OCI-M1 (cell line): ENCODE measurements around the gene DLGAP1.
"Not testable (repeated sequence)": the region's sequence is repeated elsewhere in the genome, so short reads cannot be mapped to it uniquely, and the experiment has no call there.

ENCODE experiments used
- DNase-seq: peaks from one replicate; lab custom pipeline; 2025; lab: John Stamatoyannopoulos, UW

DLGAP1 gene

DNA sequence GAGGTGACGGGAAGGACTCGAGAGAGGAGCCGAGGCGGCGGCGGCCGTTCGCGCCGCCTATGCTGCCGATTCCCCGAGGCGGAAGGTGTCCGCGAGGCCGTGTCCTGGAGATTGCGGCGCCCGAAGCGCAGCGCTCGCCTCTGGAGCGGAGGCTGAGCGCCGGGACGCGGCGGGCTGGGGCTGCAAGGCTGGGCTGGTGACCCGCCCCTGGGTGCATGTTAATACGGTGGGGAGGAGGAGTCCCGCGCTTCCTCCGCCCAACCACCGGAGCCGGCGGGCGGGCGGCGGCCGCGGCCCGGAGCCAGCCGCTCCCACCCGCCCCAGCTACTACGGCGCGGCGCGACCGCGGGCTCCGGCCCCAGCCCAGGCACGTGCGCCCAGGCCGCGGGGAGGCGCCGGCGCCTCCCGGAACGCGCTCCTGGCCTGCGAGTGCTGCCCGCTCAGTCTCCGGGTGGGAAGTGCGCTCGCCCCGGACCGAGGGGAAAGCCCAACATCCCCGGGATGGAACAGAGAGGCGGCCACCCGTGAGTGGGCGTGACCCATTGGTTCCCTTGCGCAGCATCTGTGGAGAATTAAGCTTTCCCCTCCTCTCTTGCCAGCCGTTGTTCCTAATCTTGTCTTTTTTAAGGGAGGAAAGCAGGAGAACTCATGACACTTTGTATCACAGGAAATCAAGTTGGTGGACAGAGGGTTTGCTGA lies at the start of gene DLGAP1:
TSS of gene DLGAP1 (minus strand) at position 195 of the 699 bp plus-strand sequence.
- DNase-seq: no peak

DNA sequence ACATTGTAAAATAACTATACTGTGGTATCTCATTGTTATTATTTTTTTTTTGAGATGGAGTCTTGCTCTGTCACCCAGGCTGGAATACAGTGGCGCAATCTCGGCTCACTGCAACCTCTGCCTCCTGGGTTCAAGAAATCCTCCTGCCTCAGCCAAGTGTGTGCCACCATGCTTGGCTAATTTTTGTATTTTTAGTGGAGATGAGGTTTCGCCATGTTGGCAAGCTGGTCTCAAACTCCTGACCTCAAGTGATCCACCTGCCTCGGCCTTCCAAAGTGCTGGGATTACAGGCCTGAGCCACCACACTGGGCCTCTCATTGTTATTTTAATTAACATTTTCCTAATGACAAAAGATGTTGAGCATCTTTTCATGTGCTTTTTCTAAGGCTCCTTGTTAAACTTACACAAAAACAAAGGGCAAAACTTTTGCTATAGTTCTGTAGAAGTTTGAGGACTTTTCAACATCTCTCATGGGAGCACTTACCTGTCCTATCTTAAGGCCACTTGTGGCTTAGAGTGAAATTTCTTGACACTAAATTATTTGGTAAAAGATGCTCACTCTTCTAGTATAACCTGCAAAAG lies 39.7 kb upstream of the DLGAP1 start:
- not testable (repeated sequence) for DNase-seq

DNA sequence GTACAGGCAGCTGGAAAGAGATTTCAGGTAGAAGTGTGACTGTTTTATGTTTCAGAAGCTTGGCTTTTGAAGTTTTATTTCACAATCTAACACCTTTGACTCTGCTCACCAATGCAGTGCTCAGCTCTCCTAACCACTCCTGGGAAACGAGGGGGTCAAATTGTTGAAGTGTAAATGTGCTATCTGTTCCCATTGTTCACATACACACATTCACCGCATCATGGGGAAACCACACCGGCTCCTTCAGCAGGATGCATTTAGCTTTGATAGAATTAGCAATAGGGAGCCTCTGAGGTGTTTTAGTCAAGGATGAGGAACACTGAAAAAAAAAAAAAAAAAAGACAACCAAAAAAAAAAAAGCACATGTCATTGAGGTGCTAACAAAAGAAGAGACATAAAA lies 13.4 kb upstream of the DLGAP1 start:
- no peak for DNase-seq

DNA sequence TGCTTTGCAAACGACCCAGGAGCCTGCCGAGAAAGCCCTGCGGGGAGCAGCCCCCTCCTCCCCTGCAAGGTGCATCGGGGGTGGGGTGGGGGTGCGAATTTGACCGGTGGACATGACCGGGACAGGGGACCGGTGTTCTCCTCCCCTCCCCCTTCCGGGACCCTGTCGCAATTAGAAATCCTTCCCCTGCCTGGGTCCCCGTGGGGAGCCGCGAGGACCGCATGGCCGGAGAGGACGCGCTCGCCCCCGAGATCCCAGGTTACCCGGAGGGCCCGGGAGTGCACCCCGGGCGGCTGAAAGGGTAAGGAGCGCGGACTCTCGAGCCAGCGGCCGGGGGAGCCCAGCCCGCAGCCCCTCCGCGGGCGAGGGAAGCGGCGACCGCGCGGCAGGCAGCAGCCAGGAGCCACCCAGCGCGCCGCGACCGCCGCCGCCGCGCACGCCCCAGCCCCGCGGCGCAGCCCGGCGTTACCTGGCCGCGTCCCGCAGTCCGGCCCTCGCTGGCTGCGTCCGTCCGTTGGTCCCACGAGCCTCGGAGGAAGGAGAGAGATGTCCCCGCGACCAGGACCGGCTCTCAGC lies 482 bp downstream of the DLGAP1 start:
- DNase-seq: no peak

DNA sequence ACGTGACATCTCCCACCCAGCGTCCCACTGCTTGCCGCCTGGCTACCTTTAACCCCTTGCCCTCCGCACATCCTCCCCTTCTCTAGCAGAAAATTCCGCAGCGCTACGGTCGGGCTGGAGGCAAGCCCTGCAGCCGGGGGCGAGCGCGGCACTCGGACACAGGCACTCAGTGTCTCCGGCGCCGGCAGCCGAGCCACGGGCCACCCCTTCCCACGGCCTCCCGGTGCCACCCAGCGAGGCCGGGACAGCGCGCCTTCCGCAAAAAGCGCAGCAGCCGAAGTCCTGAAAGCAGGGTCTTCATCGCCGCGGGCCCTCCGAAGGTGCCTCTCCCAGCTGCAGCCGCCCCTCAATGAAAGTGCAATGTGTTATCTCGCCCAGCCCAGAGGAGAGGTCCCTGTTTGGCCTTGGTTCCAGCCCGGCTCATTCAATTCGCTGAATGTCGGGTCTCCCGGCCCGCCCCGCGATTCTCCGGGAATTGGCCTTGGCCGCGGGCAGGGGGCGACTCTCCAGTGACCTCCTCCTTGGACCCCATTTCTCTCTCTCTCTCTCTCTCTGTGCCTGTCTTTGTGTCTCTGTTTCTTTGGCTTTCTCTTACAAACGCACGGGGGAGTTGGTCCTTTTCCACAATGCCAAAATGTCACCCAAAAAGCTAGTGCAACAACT lies 1.1 kb downstream of the DLGAP1 start:
- no peak for DNase-seq

DNA sequence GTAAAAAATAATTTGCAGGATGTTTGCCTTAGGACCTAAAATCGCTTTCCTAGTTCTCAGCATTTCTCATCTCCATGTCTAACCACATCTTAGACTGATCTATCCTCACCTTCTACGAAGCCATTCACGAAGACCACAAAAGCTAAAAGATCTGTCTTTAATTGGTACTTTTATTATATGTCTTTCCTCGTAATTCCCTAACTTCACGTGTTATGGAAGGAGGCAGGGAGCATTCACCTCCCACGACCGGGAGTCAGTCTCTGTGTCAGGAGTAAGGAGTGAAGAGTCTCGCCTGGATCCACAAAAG lies 1.6 kb downstream of the DLGAP1 start:
- DNase-seq: no peak

DNA sequence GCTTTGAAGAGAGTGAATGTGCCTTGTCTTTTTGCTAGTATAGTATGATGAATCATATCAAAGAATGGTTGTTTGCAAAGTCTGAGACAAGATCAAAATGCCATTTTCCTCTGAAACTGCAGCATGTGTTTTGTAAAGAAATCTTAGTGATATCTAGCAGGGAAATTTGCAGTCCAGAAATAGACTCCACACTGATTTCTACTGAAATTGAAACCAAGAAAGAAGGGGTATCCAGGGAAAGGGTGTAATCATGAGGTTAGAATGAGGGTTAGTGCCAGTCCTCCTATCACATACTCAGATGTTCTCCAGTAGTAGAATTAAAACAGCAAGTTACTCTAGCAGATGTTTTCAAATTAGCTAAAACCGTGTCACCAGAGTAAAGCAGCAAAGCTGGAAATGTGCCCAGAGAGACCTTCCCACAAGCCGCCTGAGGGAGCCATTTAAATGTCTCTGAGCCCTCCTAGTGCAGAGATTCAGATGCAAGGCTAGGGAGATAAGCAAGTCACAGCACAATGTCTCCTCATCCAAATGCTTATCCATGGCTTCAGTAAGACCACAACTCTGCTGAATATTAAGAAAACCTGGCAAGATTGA lies 4.9 kb downstream of the DLGAP1 start:
- peak; percentile 30 for DNase-seq

DNA sequence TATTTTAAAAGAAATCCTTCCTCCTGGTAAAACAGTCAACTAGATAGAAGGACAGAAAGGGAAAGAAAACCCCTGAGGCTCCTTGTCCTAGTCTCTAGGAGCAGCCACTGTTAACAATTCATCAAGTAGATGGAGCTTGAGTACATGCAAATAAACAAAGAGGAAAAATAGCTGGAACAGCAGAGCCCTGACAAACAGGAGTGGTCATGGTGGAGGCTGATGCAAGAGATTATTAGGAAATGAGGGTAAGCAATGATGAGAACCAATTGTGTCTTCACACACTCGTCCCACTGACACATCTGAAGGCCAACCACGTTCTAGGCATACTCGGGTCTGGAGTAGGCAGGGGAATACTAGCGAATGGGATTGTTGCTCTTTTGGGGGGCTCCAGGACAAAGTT lies 9.2 kb downstream of the DLGAP1 start:
- DNase-seq: no peak

DNA sequence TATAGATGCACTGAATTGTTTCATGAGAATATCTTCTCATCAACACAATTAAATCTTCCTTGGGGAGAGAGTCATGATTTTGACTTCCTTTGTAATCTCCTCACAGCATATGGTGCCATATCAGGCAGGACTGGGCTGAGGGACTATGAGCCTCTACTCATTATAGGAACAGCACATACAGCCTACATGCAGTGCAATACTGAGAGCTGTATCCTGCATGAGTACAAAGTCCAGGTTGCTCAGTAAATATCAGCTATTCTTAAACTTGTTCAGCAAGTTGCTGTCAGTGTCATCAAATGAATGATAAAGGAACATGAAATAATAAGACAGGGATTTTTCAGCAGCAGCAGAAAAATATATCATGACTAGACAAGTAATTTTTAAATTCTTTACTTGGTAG lies 10.8 kb downstream of the DLGAP1 start:
- no peak for DNase-seq

DNA sequence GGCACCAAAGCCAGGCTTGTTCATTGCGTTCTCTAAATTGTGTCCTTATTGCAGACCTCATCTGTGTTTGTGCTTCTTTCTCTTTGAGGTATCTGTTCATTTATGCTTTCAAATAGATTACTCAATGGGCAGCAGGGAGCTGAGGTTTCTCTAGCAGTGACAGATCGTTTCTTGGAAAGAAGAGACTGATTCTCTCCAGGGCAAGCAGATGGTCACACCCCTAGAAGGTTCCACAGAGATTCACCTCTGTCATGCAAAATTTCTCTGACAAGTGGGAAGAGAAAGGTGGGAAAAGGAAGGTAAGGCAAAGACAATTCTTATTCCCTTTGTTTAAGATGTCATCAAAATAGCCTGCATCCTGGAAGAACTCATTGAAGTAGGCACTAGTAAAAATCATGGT lies 14.0 kb downstream of the DLGAP1 start:
- no peak for DNase-seq

DNA sequence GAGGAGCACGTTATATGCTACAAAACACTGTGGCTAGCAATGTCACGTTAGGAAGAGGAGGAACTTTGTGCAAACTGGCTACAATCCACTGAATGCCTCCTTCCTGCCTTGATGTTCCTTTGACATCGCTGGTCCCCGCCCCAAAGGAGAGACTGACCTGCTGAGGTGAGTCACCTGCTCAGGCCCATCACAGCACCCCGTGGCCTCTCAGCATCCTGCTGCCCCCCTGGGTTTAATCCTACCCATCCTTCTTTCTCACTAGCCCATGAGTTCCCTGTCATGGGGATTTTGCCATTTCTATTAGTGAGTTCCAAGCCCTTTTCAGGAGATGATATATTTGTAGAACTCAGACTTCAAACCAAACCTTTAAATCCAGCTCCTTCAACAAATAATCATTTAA lies 16.2 kb downstream of the DLGAP1 start:
- no peak for DNase-seq

DNA sequence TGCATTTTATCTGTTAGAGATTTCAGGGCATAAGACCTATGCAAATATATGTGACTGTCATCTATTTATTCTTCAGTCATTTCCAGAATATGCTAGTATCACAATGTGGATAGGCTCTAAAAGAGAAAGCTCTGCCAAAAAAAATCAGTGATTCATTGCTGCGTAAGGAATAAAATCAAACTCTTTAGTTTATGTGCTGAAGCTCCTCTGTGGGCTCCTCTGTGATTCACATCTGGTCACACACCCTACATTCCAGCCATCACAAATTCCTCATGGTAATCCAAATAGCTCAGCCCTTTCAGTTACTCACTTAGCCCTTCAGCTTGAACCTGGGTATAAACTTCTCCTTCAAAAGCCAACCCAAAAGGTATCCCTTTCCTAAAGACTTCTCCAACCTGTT lies 21.4 kb downstream of the DLGAP1 start:
- DNase-seq: no peak

DNA sequence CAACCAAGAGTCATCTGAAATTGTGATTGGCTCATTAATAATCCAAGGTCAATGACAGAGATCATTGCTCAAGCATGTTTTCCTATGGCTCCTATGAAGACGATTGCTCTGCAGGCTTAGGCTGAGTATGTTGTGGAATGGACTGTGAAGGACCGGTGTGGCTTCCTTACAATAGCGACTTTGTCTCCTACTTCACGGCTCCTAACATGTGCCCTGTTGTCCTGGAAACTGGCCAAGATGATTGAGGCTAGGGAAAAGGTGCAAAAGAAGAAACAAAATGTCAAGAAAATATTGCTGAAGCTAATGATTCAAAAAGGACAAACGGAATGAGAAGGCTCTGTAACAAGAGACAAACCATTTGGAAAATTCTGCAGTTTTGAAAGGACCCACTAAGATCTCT lies 24.3 kb downstream of the DLGAP1 start:
- no peak for DNase-seq

DNA sequence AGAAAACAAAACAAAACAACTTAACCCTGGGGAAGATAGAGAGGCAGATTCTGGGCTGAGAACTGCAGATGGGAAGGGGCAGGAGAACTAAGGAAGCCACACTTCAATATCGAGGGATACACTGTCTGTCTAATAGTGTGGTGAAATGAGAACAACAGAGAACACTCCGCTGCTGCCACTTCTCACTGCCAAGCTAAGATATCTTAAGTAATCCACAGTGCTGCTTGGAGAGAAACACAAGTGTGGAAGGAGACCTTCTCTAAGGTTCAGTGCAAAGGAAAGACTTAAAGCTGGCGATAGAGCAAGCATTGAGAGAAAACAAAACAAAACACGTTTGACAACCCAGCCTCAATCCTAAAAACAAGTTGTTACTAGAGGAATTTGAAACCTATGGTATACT lies 37.4 kb downstream of the DLGAP1 start:
- DNase-seq: no peak

DNA sequence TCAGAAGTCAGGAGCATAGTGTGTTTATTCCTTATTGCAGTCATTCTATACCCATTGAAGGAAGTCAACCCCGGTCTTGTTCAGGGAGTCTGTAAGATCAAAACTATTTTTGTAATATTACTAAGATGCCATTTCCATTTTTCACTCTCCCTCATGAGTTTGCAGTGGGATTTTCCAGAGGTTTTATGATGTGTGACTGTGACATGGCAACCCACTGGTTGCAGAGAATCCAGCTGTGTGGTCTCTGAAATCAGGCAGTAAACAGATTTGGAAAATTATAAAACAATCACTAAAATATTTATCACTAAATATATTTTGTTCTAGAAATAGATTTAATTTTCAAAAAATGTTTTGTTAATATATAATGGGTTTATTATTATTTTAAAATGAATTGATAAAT lies 38.1 kb downstream of the DLGAP1 start:
- DNase-seq: no peak

DNA sequence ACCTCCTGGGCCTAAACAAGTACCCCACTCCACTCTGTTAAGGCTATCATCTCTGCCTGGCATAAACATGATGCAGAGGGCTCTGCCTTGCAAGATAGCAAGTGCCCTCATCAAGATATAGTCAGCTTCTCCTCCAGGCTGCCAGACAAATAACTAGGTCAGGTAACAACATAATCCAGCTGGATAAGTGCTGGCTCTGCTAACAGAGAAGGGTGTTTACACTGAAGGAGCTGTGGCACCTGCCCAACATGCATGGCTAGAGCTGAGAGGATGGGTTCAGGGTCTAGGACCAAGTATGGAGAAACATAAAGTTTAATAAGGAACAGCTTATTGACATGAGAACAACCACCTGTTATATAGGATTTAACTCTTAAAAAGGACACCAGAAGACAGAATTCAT lies 42.8 kb downstream of the DLGAP1 start:
- no peak for DNase-seq

DNA sequence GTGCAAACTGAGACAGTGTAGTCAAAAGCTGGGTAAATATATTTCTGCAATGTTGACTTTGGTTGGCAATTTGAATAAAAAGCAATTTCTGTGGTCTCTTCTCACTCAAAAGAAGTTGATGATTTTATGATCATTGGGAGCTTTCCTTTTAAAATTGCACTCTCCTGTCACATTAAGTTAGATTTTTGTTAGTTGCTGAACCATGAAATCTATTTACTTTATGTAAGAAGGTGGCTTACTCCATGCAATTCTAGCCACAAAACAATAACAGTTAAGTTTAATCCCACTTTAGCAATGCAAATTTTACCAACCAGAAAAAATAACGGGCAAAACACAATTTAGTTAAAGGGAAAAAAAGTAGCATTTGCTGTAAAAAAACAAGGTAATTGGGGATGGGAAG lies 48.3 kb downstream of the DLGAP1 start:
- DNase-seq: no peak

DNA sequence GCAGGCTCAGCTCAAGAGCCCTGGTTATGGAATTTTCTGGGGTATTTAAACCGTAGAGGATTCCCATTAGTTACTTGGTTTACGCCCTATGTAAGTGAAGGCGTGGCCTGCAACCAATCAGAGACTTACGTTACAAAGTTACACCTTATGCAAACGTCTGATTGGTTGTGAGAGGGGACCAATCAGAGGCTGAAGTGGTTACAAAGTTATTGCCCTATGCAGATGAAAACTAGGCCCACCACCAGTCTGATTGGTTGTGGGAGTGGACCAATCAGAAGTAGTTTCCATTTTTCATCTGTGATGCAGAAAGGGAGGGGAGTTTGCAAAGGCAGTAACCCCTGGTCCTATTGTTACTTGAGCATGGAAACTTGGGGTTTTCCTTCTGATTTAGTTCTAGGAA lies 49.1 kb downstream of the DLGAP1 start:
- DNase-seq: no peak

DNA sequence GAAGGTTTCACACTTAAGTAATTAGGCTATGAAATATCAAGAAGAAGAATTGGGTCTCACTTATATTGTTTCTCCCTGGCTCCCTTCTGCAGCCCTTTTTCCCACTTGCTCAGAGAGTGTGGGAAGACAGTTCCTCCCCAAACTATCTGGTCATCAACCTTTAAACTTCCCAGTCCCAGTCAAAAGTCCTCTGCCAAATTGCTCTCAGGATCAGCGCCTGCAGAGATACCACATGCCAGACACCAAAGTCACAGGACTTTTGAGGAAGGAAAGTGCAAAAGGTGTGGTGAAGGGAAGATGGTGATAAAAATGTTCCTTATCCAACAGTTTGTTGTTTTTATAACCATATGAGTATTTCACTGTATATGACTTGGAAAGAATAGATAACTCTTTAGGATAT lies 51.3 kb downstream of the DLGAP1 start:
- no peak for DNase-seq

DNA sequence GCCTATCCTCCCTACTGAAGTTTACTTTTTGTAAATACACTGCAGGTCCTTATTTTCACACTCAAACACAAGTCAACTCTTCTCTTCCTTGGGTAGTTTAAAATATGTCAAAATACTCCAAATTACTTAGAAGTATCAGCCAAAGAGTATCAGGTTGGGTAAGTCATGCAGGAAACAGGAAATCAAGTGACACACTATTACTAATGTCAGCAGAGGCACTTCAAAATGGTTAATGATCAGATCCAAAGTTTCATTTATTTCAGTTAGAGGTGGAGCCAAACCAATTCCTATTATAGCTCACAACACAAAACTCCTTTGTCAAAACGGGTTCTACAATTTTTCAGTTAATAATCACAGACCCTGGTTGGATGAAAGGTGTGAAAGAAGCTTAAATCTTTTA lies 54.2 kb downstream of the DLGAP1 start:
- no peak for DNase-seq

DNA sequence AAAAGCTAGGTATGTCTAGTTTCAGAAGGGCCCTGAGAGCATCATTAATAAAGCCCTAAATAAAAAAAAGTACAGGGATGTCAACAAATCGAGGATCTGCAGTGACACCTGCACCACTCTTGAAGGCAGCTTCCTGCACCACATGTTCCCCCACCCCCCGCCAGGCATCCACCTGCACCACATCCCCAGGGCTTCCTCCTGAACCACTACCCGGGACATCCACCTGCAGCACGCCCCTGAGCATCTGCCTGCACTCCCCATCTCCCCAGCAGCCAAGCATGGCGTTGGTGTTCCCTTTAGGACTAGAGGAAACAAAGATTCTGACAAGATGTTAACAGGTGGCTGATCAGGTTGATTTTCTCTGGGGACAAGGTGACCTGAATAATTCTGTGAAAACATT lies 55.2 kb downstream of the DLGAP1 start:
- no peak for DNase-seq

DNA sequence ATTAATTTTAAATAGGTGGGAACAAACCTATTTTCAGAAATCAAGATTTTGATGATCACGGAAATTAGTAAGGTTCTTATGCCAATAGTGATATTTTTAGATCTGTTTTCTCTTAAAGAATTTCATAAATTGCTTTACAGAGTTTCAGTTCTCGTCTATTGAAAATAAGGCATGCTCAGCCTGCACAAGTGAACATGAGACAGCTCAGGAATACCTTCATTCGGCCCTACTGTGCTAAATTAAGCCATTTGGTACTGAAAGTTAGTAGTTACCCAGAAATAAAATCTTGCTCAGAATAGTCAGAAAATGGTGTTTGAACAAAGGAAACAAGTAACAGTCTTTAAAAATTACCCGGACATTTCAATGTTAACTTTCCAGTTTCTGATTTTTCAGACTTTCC lies 60.4 kb downstream of the DLGAP1 start:
- no peak for DNase-seq

DNA sequence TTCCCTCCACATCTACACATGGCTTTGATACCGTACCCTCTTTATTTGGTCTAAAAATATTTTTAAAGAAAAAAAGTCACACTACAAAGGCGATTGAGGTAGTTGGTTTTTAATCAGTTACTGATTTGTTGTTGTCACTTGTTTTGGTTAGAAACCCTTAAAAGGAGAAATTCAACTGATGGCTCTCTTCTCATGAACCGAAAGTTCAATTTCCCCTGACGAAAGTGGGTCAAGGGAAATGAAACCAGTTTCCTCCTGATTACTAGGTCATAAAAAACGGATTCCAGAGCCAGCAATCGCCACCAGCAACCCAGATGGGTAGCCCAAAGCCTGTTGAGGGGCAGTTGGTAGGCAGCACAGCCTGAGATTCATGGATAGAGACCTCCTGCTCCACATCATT lies 63.2 kb downstream of the DLGAP1 start:
- DNase-seq: peak; percentile 12
